CD14-positive monocyte (primary cell): ENCODE data around the gene SLC9A4. TPM values are rescaled to one million over a fixed set of nuclear protein-coding genes. Genes with fewer than 3 reads are reported as not detected.

Experiments used
- DNase-seq, 3 donors: peaks; one replicate each; pipeline ENCODE4 v3.0.0-alpha.2; 2011 to 2022
- H2AFZ ChIP-seq: 2 replicates; pipeline ENCODE4 v1.6.0; 2012; ENCODE audit warnings: mild to moderate bottlenecking, low read depth, low read length, inconsistent platforms; ENCODE audit not compliant: insufficient read depth, poor library complexity, severe bottlenecking
- H3K27ac ChIP-seq, 2 donors: 1 replicate in 1 of 2; 2 replicates in 1 of 2; pipeline ENCODE4 v1.5.1; 2012 to 2013; ENCODE audit warnings: low read length in 2 of 2, control low read depth in 1 of 2, inconsistent platforms in 1 of 2, low read depth in 1 of 2, mild to moderate bottlenecking in 1 of 2
- H3K27me3 ChIP-seq, 2 donors: one replicate each; pipeline versions ENCODE4 v1.6.0 to v1.6.1; 2011 to 2013; ENCODE audit warnings: low read length in 2 of 2; ENCODE audit not compliant: control insufficient read depth in 2 of 2, insufficient read depth in 2 of 2
- H3K36me3 ChIP-seq, 2 donors: replicated peaks in 1 of 2; 1 replicate in 1 of 2; 2 replicates in 1 of 2; pipeline versions ENCODE4 v1.5.1 to v1.6.1; 2012 to 2013; ENCODE audit warnings: low read length in 2 of 2, control low read depth in 1 of 2, inconsistent platforms in 1 of 2, mild to moderate bottlenecking in 1 of 2; ENCODE audit not compliant: insufficient read depth in 2 of 2, control insufficient read depth in 1 of 2
- H3K4me1 ChIP-seq, 2 donors: 1 replicate in 1 of 2; 2 replicates in 1 of 2; pipeline versions ENCODE4 v1.5.1 to v1.6.1; 2012 to 2013; ENCODE audit warnings: low read length in 2 of 2, control low read depth in 1 of 2, inconsistent platforms in 1 of 2, mild to moderate bottlenecking in 1 of 2, moderate library complexity in 1 of 2; ENCODE audit not compliant: insufficient read depth in 2 of 2, control insufficient read depth in 1 of 2
- H3K4me2 ChIP-seq: replicated peaks from 2 replicates; pipeline ENCODE3; 2012; ENCODE audit warnings: low read length, moderate library complexity, mild to moderate bottlenecking; ENCODE audit not compliant: poor library complexity, severe bottlenecking; ENCODE audit errors: extremely low read depth
- H3K4me3 ChIP-seq, 3 experiments: fragments of 200-600 bp in 1 of 3; sonication (generic) in 1 of 3; replicated peaks in 1 of 3; 1 replicate in 2 of 3; 2 replicates in 1 of 3; pipeline ENCODE4 v1.5.1; 2011 to 2013; ENCODE audit warnings: low read length in 3 of 3, mild to moderate bottlenecking in 3 of 3, control low read depth in 2 of 3, low read depth in 2 of 3, inconsistent platforms in 1 of 3, moderate library complexity in 1 of 3
- H3K79me2 ChIP-seq: 2 replicates; pipeline ENCODE4 v1.6.0; 2012; ENCODE audit warnings: mild to moderate bottlenecking, control low read depth, inconsistent platforms, low read length, moderate library complexity; ENCODE audit not compliant: insufficient read depth
- H3K9ac ChIP-seq: 2 replicates; pipeline ENCODE4 v1.6.0; 2017; ENCODE audit warnings: low read length, mild to moderate bottlenecking; ENCODE audit not compliant: insufficient read depth, poor library complexity, severe bottlenecking
- H3K9me3 ChIP-seq, 2 donors: replicated peaks in 1 of 2; 1 replicate in 1 of 2; 2 replicates in 1 of 2; pipeline versions ENCODE4 v1.5.1 to v1.6.1; 2012 to 2013; ENCODE audit warnings: low read length in 2 of 2, control low read depth in 1 of 2; ENCODE audit not compliant: control insufficient read depth in 1 of 2, insufficient read depth in 1 of 2
- H4K20me1 ChIP-seq: 2 replicates; pipeline ENCODE4 v1.6.0; 2012; ENCODE audit warnings: mild to moderate bottlenecking, low read length, control low read depth, moderate library complexity; ENCODE audit not compliant: insufficient read depth
- H3K27ac Mint-ChIP-seq, 7 donors: one replicate each; pipeline ENCODE4 v1.8.0; 2020; ENCODE audit warnings: mild to moderate bottlenecking in 7 of 7, mixed read lengths in 7 of 7, moderate library complexity in 6 of 7, inconsistent platforms in 2 of 7
- H3K27me3 Mint-ChIP-seq, 3 donors: one replicate each; pipeline ENCODE4 v1.8.0; 2021 to 2022; ENCODE audit warnings: low read depth in 3 of 3, mild to moderate bottlenecking in 3 of 3, mixed read lengths in 3 of 3, moderate library complexity in 3 of 3, inconsistent platforms in 1 of 3
- H3K36me3 Mint-ChIP-seq, 2 donors: one replicate each; pipeline ENCODE4 v1.8.0; 2020; ENCODE audit warnings: mixed read lengths in 2 of 2, inconsistent platforms in 1 of 2, mild to moderate bottlenecking in 1 of 2
- H3K4me1 Mint-ChIP-seq: one replicate; pipeline ENCODE4 v1.8.0; 2020; ENCODE audit warnings: mild to moderate bottlenecking, mixed read lengths
- H3K4me3 Mint-ChIP-seq, 2 donors: one replicate each; pipeline ENCODE4 v1.8.0; 2020; ENCODE audit warnings: mild to moderate bottlenecking in 2 of 2, mixed read lengths in 2 of 2, moderate library complexity in 1 of 2
- H3K9me3 Mint-ChIP-seq, 7 donors: one replicate each; pipeline ENCODE4 v1.8.0; 2020 to 2022; ENCODE audit warnings: mixed read lengths in 7 of 7, mild to moderate bottlenecking in 6 of 7, moderate library complexity in 6 of 7, inconsistent platforms in 2 of 7
- WGBS: methylation state at CpG from one replicate; pipeline ENCODE4 v1.1.5; 2013; ENCODE audit warnings: missing lambda C conversion rate; ENCODE audit not compliant: insufficient coverage; 5-methylcytosine and 5-hydroxymethylcytosine counted together
- intact Hi-C, 2 donors: fragments of 100-400 bp; cut with micrococcal nuclease; formaldehyde crosslinking; loops; one replicate each; pipeline versions ENCODE4 v1.15.0 to v1.15.1; 2023
- polyA plus RNA-seq, 3 donors: library from polyadenylated mRNA; depleted of rRNA in 1 of 3; unstranded in 2 of 3; stranded (reverse) in 1 of 3; fragments of 300-500 nt in 2 of 3; fragments of >200 nt in 1 of 3; fragmentation: Illumina TruSeq in 2 of 3; gene quantifications; 1 replicate in 2 of 3; 2 replicates in 1 of 3; pipeline ENCODE4 v1.2.3, GENCODE V29; 2012 to 2021
- TF ChIP-seq, protein P1 (sequence below): fragments of 200-600 bp; IDR thresholded peaks from one replicate; pipeline ENCODE4 v1.8.0; 2022; ENCODE audit warnings: antibody characterized with exemption, mild to moderate bottlenecking

SLC9A4 gene
- polyA plus RNA-seq, 3 donors = not detected

DNA sequence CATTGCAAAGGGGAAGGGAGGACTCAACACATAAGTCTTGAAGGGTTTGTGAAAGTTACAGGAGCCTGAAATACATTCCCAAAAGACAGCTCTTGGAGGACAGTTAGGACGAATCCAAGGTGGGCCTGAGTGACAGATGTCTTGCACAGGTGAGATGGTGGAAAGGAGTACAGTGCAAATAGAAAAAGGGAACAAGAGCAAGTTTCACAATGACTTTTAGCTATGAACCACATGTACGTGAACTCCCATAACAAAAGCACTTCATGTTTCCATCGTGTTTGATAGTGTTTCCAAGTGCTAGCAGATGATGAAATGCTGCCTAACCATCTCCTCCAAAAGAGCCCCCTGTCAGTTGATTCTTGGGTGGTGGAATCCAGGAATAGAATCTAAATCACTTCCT lies 48.3 kb upstream of the SLC9A4 start:
- TF ChIP-seq, protein P1, sequence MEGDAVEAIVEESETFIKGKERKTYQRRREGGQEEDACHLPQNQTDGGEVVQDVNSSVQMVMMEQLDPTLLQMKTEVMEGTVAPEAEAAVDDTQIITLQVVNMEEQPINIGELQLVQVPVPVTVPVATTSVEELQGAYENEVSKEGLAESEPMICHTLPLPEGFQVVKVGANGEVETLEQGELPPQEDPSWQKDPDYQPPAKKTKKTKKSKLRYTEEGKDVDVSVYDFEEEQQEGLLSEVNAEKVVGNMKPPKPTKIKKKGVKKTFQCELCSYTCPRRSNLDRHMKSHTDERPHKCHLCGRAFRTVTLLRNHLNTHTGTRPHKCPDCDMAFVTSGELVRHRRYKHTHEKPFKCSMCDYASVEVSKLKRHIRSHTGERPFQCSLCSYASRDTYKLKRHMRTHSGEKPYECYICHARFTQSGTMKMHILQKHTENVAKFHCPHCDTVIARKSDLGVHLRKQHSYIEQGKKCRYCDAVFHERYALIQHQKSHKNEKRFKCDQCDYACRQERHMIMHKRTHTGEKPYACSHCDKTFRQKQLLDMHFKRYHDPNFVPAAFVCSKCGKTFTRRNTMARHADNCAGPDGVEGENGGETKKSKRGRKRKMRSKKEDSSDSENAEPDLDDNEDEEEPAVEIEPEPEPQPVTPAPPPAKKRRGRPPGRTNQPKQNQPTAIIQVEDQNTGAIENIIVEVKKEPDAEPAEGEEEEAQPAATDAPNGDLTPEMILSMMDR = no peak
- peak; percentile 20 to 40 (median 38) for DNase-seq
- Histone ChIP-seq H3K4me3 (no peak overlapping the region), H3K27me3 (no peaks in the 10 kb centered on the region), H3K27ac (no peak overlapping the region), H3K9ac (no peak overlapping the region), H2AFZ (no peak overlapping the region), H3K4me1 (peaks cover 44 to 54% of the 10 kb centered on the region in 2 donors), H4K20me1 (no peaks in the 10 kb centered on the region), H3K9me3 (no peaks in the 10 kb centered on the region), H3K4me2 (no peak overlapping the region), H3K79me2 (no peaks in the 10 kb centered on the region), H3K36me3 (no peaks in the 10 kb centered on the region)
- intact Hi-C loops = no loop called here
- Mint-ChIP-seq H3K36me3 (no peaks in the 10 kb centered on the region), H3K9me3 (peaks cover 0 to 2% (median 0%) of the 10 kb centered on the region in 7 donors), H3K27me3 (peaks cover 0 to 3% (median 0%) of the 10 kb centered on the region in 3 donors), H3K4me1 (peaks cover 50% of the 10 kb centered on the region), H3K4me3 (no peak overlapping the region), H3K27ac (peak overlapping the region in 1 of 7 donors; percentile 60)
- WGBS = no CpG with 5 or more reads among the region's 3 CpGs

DNA sequence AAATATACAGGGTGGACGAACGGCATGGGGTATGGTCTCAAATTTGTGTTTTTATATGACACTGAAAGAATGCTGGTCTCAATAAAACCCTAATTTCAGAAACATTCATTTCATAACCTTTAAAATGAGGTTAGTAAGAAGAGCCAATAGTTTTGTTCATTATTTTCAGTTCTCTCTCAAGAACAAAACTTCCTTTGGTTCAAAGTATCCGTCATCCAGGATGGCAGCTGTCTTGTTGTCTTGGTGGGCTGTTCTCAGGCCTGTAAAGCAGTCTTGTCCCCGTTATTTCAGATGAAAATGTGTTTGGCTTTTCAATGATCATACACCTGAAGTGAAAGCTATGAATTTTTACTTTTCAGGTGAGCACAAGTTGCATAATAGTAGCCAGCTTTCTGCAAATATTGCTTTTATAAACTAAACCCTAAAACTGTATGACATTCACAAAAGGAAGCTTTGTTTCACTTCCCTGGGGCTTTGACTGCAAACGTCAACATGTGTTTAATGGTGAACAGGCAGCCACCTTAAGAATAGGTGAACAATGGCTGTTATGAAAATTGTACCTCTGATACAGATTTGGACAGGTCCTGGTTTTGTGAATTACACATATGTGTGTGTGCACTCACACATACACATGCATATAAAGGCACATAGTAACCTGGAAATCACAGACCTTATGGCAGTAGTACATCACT lies 47.4 kb upstream of the SLC9A4 start:
- H3K36me3 Mint-ChIP-seq = no peaks in the 10 kb centered on the region
- no peak overlapping the region for H3K4me2 ChIP-seq
- peaks cover 47% of the 10 kb centered on the region for H3K4me1 Mint-ChIP-seq
- H4K20me1 ChIP-seq = no peaks in the 10 kb centered on the region
- no peaks in the 10 kb centered on the region for H3K27me3 ChIP-seq
- no peak overlapping the region for H3K9ac ChIP-seq
- H3K79me2 ChIP-seq = no peaks in the 10 kb centered on the region
- H3K4me3 Mint-ChIP-seq = no peak overlapping the region
- H2AFZ ChIP-seq = no peak overlapping the region
- WGBS = no CpG with 5 or more reads among the region's 5 CpGs
- peaks cover 0 to 2% (median 0%) of the 10 kb centered on the region in 7 donors for H3K9me3 Mint-ChIP-seq
- no peak overlapping the region for H3K4me3 ChIP-seq
- H3K4me1 ChIP-seq = peaks cover 41 to 48% of the 10 kb centered on the region in 2 donors
- TF ChIP-seq, protein P1 = no peak
- DNase-seq = no peak
- H3K36me3 ChIP-seq = no peaks in the 10 kb centered on the region
- no peak overlapping the region for H3K27ac ChIP-seq
- H3K27ac Mint-ChIP-seq = no peak overlapping the region
- H3K9me3 ChIP-seq = no peaks in the 10 kb centered on the region
- peaks cover 0 to 3% (median 0%) of the 10 kb centered on the region in 3 donors for H3K27me3 Mint-ChIP-seq
- intact Hi-C loops = no loop called here
